Cardiac muscle cell (in vitro differentiated cells and primary cell): ENCODE measurements around the gene RTN1. TPM values are rescaled to one million over a fixed set of nuclear protein-coding genes. Genes with fewer than 3 reads are reported as not detected.

ENCODE experiments used
- DNase-seq, 2 donors: peaks; one replicate each; pipeline versions ENCODE4 v3.0.0 to v3.0.0-alpha.2; 2010 to 2017; ENCODE audit warnings: low read depth in 1 of 2, low spot score in 1 of 2
- H3K27ac ChIP-seq: fragments of 200-600 bp; sonication (generic); 2 replicates; pipeline ENCODE4 v1.5.1; 2016
- H3K27me3 ChIP-seq: fragments of 200-600 bp; sonication (generic); 2 replicates; pipeline ENCODE4 v1.6.0; 2016; ENCODE audit warnings: control low read depth
- H3K36me3 ChIP-seq: fragments of 200-600 bp; sonication (generic); 2 replicates; pipeline ENCODE4 v1.5.1; 2016; ENCODE audit warnings: control low read depth
- H3K4me1 ChIP-seq: fragments of 200-600 bp; sonication (generic); 2 replicates; pipeline ENCODE4 v1.8.1; 2017; ENCODE audit warnings: low read depth, mild to moderate bottlenecking, mixed run types
- H3K4me3 ChIP-seq: fragments of 200-600 bp; sonication (generic); 2 replicates; pipeline ENCODE4 v1.5.1; 2016; ENCODE audit warnings: mild to moderate bottlenecking
- H3K9me3 ChIP-seq: fragments of 200-600 bp; sonication (generic); 2 replicates; pipeline ENCODE4 v1.5.1; 2017; ENCODE audit warnings: low read depth, mild to moderate bottlenecking, control low read depth
- polyA plus RNA-seq: library from polyadenylated mRNA; unstranded; fragments of >200 nt; fragmentation: Nextera tagmentation; extraction: Ambion mirVana; gene quantifications from 2 replicates; pipeline ENCODE4 v1.2.1, GENCODE V29; 2016
- total RNA-seq: library from RNA; depleted of rRNA; stranded (reverse); fragments of >200 nt; gene quantifications from 2 replicates; pipeline ENCODE4 v1.2.3, GENCODE V29; 2016
- TF ChIP-seq, protein P1 (sequence below): IDR thresholded peaks from 2 replicates; pipeline ENCODE4 v1.5.1; 2012; ENCODE audit warnings: low read depth, mild to moderate bottlenecking, low read length

Gene RTN1
- total and polyA plus RNA-seq, 2 experiments from 2014 or later: 1.5 to 3.4 TPM

DNA sequence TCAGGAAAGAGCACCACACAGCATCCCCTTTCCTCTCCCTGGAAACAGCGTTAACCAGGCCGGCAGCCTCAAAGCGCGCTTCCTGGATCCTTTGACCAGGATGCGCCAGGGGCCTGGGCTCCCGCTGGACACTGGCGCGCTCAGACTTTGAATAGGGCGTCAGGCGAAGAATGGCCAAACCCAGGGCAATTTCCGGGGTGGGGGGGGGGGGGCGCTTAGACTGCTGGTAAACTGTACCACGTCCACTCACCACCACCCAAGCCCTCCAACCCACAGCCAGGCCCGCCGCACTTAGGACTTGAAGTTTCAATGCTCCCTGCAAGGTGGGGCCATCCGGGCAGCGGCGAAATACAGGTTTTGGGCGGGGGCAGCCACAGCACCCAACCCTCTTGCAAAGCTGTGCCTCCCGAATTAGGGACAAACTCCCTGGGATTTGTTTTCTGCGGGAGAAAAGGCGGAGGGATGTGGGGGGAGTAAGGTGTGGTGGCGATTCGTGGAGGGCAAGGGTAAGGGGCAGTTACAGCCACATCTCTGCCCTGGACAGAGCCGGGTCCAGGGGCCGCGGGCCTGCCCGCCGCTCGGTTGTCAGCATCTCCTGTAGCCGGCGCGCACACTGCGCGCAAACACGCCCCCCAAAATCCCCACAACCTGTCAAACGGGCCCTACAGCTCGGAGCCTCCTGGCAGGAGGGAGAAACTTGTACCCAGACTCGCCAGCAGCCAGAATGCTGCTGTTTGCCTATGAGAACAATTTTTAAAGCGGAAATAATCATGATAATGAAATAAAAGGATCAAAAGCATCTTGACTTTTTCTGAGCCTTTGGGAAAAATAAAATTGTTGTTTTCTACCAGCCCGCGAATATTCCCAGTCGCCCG is 958 bp downstream of the RTN1 start:
- Histone ChIP-seq H3K9me3 (no peaks in the 10 kb centered on the region), H3K27ac (no peak overlapping the region), H3K36me3 (no peaks in the 10 kb centered on the region), H3K27me3 (peaks cover 88% of the 10 kb centered on the region), H3K4me1 (peaks cover 3% of the 10 kb centered on the region), H3K4me3 (peak overlapping the region; percentile 42)
- TF ChIP-seq, protein P1, sequence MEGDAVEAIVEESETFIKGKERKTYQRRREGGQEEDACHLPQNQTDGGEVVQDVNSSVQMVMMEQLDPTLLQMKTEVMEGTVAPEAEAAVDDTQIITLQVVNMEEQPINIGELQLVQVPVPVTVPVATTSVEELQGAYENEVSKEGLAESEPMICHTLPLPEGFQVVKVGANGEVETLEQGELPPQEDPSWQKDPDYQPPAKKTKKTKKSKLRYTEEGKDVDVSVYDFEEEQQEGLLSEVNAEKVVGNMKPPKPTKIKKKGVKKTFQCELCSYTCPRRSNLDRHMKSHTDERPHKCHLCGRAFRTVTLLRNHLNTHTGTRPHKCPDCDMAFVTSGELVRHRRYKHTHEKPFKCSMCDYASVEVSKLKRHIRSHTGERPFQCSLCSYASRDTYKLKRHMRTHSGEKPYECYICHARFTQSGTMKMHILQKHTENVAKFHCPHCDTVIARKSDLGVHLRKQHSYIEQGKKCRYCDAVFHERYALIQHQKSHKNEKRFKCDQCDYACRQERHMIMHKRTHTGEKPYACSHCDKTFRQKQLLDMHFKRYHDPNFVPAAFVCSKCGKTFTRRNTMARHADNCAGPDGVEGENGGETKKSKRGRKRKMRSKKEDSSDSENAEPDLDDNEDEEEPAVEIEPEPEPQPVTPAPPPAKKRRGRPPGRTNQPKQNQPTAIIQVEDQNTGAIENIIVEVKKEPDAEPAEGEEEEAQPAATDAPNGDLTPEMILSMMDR: no peak
- DNase-seq: peak in 1 of 2 donors; percentile 13

GRCh38 chr14:59868021-59868420 is 2.6 kb downstream of the RTN1 start:
- no peak overlapping the region for H3K27ac ChIP-seq
- peaks cover 3% of the 10 kb centered on the region for H3K4me1 ChIP-seq
- no peak for DNase-seq
- no peak overlapping the region for H3K4me3 ChIP-seq
- TF ChIP-seq, protein P1: no peak
- no peaks in the 10 kb centered on the region for H3K36me3 ChIP-seq
- H3K9me3 ChIP-seq: no peaks in the 10 kb centered on the region
- H3K27me3 ChIP-seq: peaks cover 74% of the 10 kb centered on the region

GRCh38 chr14:59863806-59864525 is 6.6 kb downstream of the RTN1 start:
- TF ChIP-seq, protein P1: no peak
- H3K4me1 ChIP-seq: no peaks in the 10 kb centered on the region
- H3K36me3 ChIP-seq: no peaks in the 10 kb centered on the region
- no peaks in the 10 kb centered on the region for H3K9me3 ChIP-seq
- H3K4me3 ChIP-seq: no peak overlapping the region
- peaks cover 41% of the 10 kb centered on the region for H3K27me3 ChIP-seq
- DNase-seq: no peak
- H3K27ac ChIP-seq: no peak overlapping the region

GRCh38 chr14:59857328-59857727 is 13.2 kb downstream of the RTN1 start:
- TF ChIP-seq, protein P1: no peak
- Histone ChIP-seq H3K27me3 (no peaks in the 10 kb centered on the region), H3K4me1 (no peaks in the 10 kb centered on the region), H3K9me3 (no peaks in the 10 kb centered on the region), H3K36me3 (no peaks in the 10 kb centered on the region), H3K27ac (no peak overlapping the region), H3K4me3 (no peak overlapping the region)
- no peak for DNase-seq

DNA sequence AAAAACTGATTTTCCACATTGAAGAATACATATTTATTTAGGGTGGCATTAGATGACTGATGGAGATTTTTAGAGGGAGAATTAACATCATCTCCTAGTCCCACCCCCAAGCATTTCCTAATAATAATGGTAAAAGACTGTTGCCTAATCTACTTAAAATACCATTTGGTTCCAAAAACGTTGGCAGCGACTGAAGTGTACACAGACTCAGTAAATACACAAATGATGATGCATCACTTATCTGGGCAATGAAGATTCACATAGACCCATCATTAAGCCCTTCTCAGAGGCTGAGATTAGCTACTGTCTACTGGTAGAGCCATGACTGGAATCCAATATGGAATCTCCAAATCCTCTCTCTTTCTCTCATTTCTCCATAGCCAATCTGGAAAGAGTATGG is 18.2 kb downstream of the RTN1 start:
- H3K9me3 ChIP-seq: no peaks in the 10 kb centered on the region
- H3K36me3 ChIP-seq: no peaks in the 10 kb centered on the region
- H3K27me3 ChIP-seq: no peaks in the 10 kb centered on the region
- DNase-seq: no peak
- TF ChIP-seq, protein P1: no peak
- H3K4me1 ChIP-seq: no peaks in the 10 kb centered on the region
- H3K4me3 ChIP-seq: no peak overlapping the region
- no peak overlapping the region for H3K27ac ChIP-seq
